ENCODE data around the gene MYCBP.

The MYCBP gene

DNA sequence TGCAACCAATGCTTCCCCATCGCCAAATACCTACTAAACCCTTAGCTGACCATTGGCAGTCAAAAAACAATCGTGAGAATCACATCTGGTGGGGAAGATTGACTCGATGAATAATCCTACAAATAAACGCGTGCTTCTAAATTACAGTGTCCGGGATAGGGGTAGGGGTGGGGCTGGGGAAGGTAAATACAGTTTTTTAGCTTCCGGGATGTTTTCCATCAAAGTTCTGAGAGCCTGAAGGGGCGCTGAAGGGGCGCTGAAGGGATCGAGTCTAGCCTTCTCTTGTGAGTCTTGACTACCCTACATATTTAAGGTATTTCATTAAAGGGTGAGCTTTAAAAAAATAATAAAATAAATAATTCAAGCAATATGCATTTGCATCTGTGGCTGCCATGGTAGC lies 54.1 kb downstream of the MYCBP start:
- DNase-seq: no peak

DNA sequence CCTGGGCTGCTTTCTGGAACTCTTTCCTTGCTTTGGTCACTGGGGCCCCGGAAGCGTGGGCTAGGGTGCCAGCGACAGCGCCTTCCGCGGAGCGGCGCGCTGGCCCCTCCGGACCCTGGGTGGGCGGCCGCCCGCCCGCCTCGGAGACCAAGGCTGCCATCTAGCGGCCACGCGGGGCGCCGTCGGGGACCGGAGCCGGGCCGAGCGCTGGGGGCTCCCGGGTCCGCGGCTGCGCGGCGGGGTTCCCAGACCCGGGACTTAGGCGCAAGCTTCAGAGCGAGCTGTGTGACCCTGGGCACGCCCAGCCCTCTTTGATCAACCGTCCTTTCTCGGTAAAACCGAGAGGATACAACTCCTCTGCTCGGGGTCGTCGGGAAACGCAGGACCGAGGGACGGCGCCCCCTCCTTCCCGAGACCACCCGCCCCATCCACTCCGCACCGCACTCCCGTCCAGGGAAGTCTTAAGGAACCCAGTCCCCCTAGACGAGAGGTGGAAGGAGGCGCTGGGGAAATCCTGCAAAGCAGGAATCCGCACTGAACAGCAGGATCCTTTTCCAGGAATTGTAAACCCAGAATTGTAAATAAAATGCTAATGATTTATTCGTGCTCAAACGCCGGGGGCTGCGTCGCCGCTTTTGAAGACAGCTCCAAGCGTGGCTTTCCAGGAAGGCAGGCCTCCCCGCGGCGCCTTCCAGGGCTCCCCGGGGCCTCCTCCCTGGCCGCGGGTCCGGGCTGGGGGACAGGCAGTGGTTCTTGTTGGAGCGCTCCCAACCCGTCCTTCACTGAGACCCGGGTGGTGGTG lies 54.8 kb downstream of the MYCBP start:
- DNase-seq: peak in 1 of 2 experiments; percentile 8

DNA sequence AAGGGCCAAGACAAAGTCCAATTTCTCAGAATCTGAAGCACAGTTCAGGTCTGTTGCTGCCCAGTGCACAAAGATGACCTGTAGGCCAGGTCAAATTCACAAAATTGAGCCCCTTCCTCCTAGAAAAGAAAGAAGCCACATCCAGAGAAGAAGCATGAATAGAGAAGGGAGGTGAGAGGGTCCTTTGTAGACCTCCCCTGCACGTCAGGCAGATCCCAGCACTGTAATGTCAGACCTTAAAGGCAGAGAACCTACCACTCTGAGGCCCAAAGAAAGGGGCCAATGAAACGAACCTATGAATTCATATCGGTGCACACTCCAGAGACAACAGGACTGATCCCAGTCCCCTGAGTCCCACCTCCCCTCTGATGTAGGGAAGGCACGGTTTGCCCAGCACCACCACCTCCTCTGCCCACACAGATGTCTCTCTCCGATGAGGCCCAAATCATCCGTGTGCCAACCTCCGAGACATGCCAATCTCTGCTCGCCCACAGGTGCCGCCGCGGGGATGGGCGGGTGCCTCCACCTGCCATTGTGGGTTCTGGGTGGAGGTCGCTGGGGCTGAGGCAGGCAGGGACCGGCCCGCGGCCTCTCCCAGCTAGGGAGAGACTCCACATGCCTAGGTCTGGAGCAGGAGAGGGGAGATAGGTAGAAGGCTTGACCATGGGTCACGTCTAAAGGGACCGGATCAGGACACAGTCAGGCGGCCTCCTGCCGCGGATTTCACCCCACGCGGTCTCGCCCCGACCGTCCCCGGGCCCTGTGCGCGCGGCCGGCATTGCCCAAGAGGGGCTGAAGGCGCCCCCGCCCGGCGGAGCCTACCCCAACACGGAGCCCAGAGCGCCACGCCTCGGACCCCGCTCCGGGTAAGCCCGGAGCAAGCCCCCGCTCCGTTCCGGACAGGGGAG lies 55.6 kb downstream of the MYCBP start:
- no peak for DNase-seq

DNA sequence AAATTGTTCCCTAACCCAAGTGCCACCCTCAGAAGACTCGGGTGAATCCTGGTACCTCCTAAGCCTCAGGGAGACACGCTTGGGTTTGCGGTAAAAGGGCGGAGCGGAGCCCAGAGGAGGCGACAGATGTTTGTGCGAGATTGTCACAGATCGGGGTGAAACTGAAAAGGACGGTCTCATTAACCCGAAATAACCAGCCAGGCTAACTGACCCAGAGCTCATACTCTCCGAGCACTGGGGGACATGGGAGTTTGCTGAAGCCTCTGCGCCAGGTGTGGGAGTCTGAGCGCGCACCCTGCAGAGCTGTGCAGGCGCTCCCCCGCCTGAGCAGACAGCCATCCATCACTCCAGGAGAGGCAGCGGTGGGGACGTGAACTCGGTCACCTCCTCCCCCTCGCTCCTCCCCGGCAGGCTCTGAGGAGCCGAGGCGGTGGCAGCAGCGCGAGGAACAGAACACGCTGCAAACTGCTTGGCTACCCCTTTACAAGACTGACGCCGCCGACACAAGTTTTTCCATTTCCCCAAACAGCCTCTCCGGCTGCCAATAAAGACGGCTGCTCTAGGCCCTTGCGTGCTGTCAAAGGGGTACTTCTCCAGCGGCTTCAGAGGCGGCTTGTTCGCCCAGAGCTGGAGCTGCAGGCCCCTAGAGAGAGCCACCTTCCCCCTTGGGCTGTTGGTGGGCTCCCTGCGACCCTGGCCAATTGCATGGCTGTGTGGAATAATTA lies 57.1 kb downstream of the MYCBP start:
- DNase-seq: peak; percentile 15 to 20

DNA sequence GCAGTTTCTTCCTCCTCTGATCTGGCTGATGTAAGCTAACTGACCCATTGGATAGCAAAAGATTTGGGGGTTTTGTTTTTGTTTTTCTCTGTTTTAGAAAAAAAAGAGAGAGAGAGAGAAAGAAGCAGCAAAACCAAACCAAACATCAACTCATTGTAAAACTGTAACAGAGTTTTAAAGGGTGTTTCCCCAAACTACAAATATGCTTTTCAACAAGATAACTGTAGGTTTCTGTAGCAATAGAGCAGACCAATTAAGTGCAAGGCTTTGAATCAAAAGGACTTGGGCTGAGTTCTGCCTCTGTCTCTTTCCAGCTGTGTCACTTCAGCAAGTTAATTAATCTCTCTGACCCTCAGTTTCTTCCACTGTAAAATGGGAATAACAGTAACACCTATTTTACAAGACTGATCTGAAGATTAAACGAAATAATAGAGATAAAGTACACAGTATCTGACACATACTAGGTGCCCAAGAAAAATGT lies 58.1 kb downstream of the MYCBP start:
- no peak for DNase-seq

DNA sequence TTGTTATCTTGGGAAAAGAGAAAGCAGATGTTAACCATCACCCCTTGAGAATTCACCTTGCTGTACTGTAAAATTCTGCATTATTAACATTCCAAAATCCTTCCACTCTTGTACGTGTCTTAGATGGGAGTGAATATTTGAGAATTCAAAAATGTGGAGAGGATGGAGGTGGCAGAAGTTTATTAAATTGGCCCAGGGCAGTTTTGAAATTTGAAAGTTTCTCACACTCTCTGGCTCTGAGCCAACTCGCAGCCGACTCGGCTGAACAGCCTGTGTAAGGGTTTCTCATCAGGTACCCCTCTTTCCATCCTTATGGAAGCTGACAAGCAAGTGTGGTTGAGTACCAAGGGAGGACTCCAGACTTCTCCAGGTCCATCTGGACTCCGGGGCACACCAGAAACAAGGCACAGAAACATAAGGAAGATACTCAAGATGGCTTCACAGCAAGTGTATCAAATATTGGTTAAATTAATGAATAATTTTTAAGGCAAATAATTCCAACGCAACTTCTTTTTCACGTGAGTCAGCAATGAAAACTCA lies 58.6 kb downstream of the MYCBP start:
- DNase-seq: no peak

DNA sequence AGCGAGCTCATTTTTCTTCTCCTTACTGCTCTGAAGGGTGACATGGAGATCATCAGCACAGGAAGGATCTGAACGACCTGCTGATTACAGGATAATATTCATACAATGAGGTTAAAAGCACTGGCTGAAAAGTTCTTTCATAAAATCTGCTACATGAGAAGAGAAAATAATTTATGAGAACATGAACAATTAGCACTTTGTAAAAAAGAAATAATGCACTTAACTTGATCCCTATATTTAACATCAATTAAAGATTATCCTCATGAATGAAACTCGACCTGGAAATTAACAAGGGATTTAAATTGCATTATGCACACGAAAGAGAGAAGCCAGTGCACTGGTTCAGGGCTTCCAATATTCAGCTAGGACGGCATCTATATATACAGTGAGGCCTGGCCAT lies 60.2 kb downstream of the MYCBP start:
- DNase-seq: no peak
